Measurements from ENCODE around the gene KCNJ18. TPM values are rescaled to one million over a fixed set of nuclear protein-coding genes. Genes with fewer than 3 reads are reported as not detected.

The KCNJ18 gene
- total RNA-seq, 1 experiment from 2014 or later, result not detected

DNA sequence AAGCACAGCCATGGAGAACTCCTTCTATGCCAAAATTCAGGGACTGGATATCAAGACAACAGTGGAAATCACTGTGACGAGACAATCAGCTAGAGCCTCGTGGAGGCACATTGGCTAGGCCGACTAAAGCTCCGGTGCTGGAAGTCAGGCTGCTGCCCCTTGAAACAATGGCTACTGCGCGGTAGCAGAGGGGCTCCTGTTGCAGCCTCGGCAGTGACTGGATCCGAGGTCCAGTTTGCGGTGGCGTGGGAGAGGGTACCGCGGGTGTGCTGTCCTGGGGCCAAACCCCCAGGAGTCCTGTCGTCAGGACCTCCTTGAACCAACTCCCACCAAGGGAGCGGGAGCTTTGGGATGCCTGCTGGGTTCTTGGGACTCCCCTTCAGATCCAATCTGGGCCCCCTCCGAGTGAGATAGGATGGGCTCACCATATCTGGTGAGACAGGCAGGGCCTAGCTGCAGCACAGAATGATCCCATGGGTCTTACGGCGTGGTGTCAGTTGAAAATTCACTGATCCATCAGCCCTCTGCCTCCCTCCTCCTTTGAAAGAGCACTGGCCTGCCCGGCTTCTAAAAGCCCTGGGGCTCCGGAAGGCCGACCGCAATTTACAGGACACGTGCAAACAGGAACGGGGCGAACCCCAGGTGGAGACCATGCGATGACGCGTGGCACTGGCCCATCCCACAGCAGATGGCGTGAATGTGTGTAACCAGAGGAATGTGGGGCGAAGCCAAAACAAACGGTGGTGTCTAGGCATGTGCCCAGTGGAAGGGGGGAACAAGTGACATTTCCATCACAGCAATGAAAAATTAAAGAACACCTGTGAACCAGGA is 15.8 kb upstream of the KCNJ18 start:
- H3K9me3 ChIP-seq (ENCODE audit: control insufficient read depth, low read depth, low read length), result peaks cover 70% of the 10 kb centered on the region
- no peak overlapping the region for H3K56ac ChIP-seq (ENCODE audit: insufficient read length, low read depth, low read length)
- no peaks in the 10 kb centered on the region for H3K27me3 ChIP-seq (ENCODE audit: insufficient read depth, low read length)
- H2BK15ac ChIP-seq (ENCODE audit: low read depth, low read length), result no peak overlapping the region
- DNase-seq, result no peak
- H3K4me1 ChIP-seq (ENCODE audit: insufficient read depth, low read length), result no peaks in the 10 kb centered on the region
- H3K23ac ChIP-seq (ENCODE audit: insufficient read length, low read depth, low read length), result no peak overlapping the region
- H3K4me2 ChIP-seq (ENCODE audit: insufficient read depth, insufficient read length, low read length), result no peak overlapping the region
- H3K36me3 Mint-ChIP-seq (ENCODE audit: insufficient read depth in 1 of 3, low read depth in 3 of 3), result peaks cover 42 to 66% (median 49%) of the 10 kb centered on the region in 3 experiments
- no peak overlapping the region for H4K5ac ChIP-seq (ENCODE audit: insufficient read length, low read depth, low read length)
- H3K9ac ChIP-seq (ENCODE audit: extremely low read depth, insufficient read length, low read length), result no peak overlapping the region
- no peaks in the 10 kb centered on the region for H3K79me1 ChIP-seq (ENCODE audit: insufficient read depth, low read depth, low read length, poor library complexity, severe bottlenecking)
- no peak overlapping the region for H3K14ac ChIP-seq (ENCODE audit: insufficient read depth, low read length)
- TF ChIP-seq, protein P1, sequence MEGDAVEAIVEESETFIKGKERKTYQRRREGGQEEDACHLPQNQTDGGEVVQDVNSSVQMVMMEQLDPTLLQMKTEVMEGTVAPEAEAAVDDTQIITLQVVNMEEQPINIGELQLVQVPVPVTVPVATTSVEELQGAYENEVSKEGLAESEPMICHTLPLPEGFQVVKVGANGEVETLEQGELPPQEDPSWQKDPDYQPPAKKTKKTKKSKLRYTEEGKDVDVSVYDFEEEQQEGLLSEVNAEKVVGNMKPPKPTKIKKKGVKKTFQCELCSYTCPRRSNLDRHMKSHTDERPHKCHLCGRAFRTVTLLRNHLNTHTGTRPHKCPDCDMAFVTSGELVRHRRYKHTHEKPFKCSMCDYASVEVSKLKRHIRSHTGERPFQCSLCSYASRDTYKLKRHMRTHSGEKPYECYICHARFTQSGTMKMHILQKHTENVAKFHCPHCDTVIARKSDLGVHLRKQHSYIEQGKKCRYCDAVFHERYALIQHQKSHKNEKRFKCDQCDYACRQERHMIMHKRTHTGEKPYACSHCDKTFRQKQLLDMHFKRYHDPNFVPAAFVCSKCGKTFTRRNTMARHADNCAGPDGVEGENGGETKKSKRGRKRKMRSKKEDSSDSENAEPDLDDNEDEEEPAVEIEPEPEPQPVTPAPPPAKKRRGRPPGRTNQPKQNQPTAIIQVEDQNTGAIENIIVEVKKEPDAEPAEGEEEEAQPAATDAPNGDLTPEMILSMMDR (conservative IDR thresholded peaks at IDR 0.05), result no peak
- H2BK5ac ChIP-seq (ENCODE audit: insufficient read length, low read length), result no peak overlapping the region
- WGBS (ENCODE audit: extremely low coverage, insufficient read length, low lambda C conversion rate), result no CpG with 5 or more reads among the region's 30 CpGs
- no peak overlapping the region for H3K27ac Mint-ChIP-seq
- no peaks in the 10 kb centered on the region for H3K79me2 ChIP-seq (ENCODE audit: insufficient read depth, low read length)
- peaks cover 93 to 95% of the 10 kb centered on the region in 2 experiments for H3K9me3 Mint-ChIP-seq
- H2AK5ac ChIP-seq (ENCODE audit: insufficient read length, low read length), result no peak overlapping the region
- peaks cover 15% of the 10 kb centered on the region for H3K27me3 Mint-ChIP-seq (ENCODE audit: low read depth)
- H3K18ac ChIP-seq (ENCODE audit: insufficient read length, low read depth, low read length), result no peak overlapping the region
- H3K4me1 Mint-ChIP-seq, result no peaks in the 10 kb centered on the region; a peak in 1 of 4 replicates
- H2AFZ ChIP-seq (ENCODE audit: low read length), result no peak overlapping the region
- H2BK120ac ChIP-seq (ENCODE audit: low read depth, low read length, poor library complexity, severe bottlenecking), result no peak overlapping the region
- no peak overlapping the region for H4K91ac ChIP-seq (ENCODE audit: insufficient read length, low read depth, low read length)
- H3K23me2 ChIP-seq (ENCODE audit: insufficient read length, low read depth, low read length, poor library complexity, severe bottlenecking), result no peaks in the 10 kb centered on the region
- H3K4me3 Mint-ChIP-seq, result no peak overlapping the region
- no peak overlapping the region for H3K4ac ChIP-seq (ENCODE audit: low read depth, low read length)
- no peaks in the 10 kb centered on the region for H4K20me1 ChIP-seq (ENCODE audit: control insufficient read depth, insufficient read depth, insufficient read length)
- H2BK20ac ChIP-seq (ENCODE audit: low read depth, low read length, poor library complexity, severe bottlenecking), result no peak overlapping the region
- no peak overlapping the region for H2BK12ac ChIP-seq (ENCODE audit: insufficient read length, low read depth, low read length)
- H3K27ac ChIP-seq (ENCODE audit: insufficient read length, low read depth, low read length), result no peak overlapping the region
- no peak overlapping the region for H4K8ac ChIP-seq (replicated peaks; ENCODE audit: insufficient read length, low read depth, low read length)
- no peak overlapping the region for H3T11ph ChIP-seq (ENCODE audit: low read length)
